T follicular helper cell (primary cell): ENCODE results near the gene NOC2L.
A peak's percentile ranks its signal among the peaks of the same experiment; 100 is the strongest.

Experiments used
- DNase-seq: peaks from one replicate; pipeline ENCODE4 v3.0.0-alpha.2; 2020; ENCODE audit warnings: low read depth

The NOC2L gene

DNA sequence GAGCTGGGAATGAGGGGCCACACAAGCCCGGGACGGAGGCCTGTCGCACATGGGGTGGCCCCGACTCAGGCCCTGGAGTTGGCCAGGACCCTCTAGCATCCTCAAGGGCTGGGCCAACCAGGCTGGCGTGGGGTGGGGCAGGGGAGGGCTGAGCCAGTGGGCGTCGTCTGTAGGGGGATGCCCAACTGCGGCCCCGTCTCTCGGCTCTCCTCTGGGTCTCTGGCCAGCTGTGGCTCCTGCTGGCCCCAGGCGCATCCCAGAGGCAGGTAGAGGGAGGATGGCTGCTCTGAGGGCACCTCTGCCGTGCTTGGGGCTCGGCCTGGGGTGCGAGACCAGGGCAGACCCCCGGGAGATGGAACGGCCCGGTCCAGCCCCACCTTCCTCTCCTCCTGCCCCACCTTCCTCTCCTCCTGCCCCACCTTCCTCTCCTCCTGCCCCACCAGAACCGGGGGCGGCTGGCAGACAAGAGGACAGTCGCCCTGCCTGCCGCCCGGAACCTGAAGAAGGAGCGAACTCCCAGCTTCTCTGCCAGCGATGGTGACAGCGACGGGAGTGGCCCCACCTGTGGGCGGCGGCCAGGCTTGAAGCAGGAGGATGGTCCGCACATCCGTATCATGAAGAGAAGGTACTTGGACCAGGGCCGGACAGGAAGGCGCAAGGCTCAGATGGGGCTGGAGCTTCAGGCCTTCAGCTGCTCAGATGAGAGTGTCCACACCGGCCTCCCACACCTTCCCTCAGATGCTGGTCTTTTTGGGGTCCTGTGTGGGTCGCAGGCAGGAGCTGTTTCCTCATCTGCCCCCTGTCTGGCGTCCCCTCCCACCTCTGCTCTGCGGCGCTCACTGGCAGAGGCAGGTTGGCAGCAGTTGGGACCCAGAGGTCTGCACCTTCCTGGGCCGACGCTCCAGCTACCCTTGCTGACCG is 29.1 kb downstream of the NOC2L start:
- DNase-seq = no peak

DNA sequence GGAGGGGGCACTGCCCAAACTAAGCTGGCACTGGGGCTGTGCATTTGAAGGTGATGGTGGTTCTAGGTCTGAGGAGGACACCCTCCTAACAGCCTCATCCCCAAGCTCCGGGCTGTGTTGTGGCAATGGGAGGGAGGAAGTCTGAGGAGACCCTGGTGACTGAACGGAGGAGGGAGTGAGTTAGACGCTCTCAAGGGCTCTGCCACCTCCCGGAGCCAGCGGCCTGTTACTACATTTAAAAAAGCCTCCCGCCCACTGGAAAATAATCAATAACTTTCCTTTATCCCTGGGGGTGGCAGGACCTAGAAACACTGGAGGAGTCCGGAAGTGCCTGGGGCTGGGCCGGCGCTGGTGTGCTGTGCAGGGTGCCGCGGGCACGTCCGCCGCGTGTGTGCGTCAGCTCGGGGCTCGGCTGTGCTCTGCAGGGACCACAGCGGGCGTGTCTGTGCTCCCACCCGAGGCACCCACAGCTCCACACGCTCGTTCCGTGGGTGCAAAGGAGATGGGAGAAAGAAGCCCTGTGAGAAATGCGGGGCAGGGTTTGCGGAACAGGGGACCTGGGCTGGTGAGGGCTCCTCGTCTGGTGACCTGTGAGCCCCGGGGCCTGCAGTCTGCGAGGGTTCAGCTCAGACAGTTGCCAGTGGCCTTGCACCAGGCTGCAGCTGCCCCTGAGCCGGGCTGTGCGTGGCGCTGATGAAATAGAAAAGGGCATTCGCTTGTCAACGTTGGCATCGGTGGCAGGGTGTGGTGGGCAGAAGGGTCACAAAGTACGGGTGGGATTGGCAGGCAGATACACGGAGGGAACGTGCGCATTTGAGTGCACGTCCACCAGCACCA is 30.0 kb downstream of the NOC2L start:
- no peak for DNase-seq

DNA sequence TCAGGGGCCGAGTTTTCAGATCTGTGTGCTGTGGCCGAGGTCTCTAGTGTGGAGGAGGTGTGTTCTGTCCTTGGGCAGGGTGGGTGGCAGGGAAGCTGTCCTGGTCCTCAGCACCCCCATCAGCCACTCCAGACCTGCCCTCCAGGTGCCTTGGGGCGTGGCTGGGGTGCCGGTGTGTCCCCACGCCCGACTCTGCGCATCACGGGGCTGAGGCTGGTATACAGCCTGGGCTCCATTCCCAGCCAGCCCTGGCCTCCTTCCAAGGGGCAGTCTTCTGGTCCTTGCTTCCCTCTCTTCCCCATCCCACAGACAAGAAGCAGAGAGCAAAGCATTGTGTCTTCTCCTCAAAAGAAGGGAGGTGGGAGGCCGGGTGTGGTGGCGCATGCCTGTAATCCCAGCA is 31.3 kb downstream of the NOC2L start:
- no peak for DNase-seq

DNA sequence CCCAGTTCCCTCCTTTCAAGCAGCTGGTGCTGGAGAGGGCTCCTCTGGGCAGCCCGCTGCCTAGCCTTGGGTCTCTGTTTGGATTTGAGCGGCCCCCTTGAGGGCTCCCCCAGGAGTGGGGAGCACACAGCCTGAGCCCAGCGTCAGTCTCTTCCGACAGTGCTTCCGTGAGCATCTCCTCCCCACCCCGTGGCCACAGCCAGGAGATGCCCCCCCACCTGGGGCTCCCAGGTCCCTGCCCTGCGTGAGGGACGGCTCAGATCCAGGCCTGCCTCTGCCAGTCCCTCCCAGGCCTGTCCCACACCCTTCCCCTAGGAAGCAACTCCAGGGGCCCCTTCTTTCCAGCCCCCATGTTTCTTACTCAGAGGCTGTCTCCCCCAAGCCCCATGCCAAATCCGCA is 31.8 kb downstream of the NOC2L start:
- no peak for DNase-seq

DNA sequence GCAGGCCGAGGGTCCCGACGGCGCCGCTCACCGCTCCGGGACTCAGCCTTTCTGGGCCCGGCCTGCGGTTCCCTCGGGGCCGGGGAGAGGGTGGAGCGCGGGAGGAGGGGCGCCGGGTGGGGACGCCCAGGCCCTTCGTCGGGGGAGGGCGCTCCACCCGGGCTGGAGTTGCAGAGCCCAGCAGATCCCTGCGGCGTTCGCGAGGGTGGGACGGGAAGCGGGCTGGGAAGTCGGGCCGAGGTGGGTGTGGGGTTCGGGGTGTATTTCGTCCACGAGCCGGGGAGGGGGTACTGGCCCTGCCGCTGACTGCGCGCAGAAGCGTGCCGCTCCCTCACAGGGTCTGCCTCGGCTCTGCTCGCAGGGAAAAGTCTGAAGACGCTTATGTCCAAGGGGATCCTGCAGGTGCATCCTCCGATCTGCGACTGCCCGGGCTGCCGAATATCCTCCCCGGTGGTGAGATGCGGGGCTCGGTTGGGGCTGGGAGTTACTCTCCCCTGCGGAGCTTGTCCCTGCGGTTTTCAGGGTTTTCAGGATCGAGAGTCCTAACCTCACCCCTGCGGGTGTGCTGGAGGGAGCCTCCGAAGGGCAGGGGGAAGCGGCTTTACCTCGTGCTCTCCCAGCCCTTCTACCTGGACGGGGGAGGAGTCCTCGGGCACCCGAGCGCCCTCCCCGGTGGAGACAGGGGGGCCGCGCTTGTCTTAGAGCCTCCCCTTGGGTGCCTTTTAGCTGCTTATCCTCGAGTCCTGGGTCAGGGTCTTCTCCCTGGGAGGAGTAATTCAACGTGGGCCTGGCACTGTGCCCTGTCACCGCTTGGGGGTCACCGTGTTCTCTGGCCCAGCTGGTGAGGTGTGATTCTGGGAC is 33.3 kb downstream of the NOC2L start:
- DNase-seq = no peak

DNA sequence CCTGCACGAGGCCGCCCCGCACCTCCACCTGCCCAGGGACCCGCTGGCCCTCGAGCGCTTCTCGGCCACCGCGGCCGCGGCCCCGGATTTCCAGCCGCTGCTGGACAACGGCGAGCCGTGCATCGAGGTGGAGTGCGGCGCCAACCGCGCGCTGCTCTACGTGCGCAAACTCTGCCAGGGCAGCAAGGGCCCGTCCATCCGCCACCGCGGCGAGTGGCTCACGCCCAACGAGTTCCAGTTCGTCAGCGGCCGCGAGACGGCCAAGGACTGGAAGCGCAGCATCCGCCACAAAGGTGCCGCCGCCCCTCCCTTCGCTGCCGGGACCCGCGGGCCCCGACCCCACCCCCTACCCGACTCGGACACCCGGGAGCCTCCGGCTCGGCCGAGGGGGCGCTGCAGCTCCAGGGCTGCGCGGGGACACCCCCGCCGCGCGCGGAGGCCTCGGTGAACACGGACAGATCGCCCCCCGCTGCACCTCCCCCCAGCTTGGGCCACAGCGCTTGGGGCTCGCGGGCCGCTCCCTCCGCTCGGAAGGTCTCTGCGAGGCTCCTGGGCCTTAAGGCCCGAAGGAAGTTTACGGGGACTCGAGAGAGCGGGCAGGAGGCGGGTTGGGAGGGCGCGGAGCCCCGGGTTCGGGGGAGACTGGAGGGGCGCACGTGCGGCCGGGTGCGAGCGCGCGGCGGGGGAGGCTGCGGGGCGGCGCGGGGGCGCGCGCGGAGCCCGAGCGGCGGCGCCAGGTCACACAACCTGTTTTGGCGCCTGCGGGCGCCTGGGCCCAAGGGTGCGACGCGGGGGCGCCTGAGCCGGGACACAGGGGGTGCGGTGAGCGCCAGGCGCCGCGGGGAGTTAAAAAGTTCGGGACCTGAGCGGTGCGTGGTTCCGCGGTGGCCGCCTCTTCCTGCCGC is 34.1 kb downstream of the NOC2L start:
- no peak for DNase-seq

DNA sequence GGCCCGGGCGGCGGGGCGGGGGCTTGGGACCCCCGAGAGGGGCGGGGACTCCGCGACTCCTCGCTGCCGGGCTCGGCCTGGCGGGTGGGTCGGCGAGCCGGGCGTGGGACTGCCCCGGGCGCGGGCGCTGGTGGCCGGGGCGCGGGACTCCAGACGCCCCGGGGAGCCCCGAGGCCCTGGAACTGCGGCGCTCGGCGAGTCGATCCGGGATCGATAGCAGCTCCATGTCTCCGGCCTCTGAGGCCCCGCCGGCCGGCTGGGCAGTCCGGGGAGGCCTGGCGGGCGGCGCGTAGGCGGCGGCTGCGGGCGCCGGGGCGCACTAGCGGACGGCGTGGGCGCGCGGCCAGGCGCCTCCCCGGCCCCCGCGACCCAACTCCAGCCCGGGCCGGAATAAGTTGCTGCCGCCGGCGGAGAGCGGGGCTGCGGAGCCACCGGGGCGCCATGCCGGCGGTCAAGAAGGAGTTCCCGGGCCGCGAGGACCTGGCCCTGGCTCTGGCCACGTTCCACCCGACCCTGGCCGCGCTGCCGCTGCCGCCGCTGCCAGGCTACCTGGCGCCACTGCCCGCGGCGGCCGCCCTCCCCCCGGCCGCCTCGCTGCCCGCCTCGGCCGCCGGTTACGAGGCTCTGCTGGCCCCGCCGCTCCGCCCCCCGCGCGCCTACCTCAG is 34.9 kb downstream of the NOC2L start:
- no peak for DNase-seq

DNA sequence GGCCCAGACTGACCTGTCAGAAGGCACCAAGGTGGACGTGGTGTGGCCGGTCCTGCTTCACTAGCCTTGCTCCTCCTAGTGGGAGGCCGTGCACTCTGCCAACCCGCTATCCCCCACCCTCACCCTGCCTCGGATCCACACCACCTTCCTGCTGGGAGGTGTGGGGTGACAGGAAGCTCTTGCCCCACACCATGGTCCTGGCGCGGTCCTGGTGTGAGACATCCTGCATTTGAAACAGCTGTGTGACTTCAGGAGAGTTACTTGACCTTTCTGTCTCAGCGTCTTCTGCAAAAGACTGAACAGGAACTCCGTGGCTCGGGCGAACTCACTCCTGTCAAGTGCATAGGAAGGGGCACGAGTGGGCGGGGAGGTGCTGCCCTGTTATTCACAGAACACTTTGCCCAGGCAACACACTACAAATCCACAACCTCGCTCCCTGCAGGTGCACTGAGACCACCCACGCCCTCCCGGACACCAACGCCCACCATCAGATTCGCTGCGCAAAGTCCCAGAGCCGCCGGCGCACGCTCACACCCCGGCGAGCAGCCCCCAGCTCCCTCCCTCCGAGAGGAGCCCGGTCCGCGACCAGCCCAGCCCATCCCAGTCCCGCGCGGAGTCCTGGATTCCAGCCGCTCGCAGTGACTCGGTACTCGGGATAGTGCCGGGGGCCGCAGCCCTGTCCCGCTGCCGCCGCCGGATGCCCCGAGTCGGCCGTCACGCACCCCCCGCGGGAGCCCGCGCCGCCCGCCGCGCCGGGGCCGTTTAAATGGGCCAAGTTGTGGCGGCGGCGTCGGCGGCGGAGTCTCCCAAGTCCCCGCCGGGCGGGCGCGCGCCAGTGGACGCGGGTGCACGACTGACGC is 35.7 kb downstream of the NOC2L start, which contains the start of gene SAMD11:
Gene SAMD11, plus strand, starts transcription at position 793 of the 860 bp plus-strand sequence. CDS start 509 bp downstream, outside the sequence.
- DNase-seq = peak; percentile 47

DNA sequence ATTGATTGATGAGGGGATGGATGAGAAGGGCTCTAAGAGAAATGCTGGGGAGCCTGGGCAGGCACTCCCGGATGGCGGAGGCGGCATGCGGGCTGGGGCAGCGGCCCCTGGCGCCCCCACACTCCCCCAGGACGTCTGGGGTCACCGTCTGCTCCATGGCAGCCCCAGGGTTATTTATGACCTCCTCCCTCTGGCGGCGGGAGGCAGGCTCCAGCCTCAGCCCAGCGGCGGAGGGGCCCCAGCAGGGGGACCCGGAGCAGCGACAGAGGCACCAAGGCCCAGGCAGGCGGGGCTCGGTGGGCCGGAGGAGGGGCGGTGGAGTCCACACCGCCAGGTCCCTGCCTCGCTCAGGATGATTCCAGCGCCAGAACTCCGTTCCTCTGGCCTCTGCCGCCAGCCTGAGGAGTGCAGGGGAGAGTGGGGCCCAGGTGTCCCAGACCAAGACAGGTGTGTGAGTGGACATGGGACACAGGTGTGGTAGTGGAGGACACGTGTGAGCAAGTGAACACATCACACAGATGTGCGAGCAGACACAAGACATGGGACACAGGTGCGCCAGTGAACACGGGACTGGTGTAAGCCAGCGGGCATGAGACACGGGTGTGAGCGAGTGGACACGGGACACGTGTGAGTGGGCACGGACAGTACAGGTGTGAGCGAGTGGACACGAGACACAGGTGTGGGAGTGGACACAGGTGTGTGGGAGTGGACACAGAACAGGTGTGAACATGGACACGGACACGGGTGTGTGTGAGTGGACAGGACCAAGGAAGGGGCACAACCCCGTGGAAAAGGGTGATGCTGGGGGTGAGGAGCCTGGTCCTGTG is 37.8 kb downstream of the NOC2L start:
- no peak for DNase-seq

DNA sequence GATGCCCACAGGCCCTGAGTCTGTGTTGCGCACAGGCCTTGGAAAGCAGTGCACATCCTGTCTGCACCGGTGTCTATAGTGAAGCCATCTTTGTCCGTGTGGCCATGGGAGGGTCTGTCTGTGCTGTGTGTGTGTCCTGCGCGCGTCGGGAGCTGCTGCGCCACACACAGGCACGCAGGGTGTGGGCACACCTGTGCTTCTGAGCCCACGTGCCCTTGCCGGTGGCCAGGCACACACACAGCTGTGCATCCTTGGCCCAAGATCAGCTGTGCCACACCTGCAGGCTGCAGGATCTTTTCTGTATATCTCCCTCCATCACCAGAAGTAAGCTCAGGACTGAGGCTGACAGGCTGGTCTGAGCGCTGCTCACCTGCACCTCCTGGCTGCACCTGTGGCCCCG is 38.5 kb downstream of the NOC2L start:
- DNase-seq = no peak

DNA sequence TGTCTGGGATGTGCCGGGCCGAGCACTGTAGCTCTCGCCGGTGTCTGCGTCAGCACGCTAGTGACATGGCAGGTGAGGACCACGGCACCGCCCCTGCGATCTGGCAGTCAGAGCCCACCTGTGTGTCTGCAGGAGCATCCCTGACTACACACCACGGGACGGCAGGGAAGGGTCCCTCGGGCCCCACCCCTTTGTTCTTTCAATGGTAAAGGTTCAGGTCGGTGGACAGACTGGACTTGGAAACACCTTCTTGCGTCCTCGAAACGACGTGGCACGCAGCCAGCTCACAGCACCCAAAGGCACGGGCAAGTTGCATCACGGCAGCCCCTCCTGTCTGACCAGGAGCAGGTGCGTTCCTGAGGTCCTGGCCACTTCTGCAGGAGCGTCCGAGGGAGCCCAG is 39.0 kb downstream of the NOC2L start:
- no peak for DNase-seq

DNA sequence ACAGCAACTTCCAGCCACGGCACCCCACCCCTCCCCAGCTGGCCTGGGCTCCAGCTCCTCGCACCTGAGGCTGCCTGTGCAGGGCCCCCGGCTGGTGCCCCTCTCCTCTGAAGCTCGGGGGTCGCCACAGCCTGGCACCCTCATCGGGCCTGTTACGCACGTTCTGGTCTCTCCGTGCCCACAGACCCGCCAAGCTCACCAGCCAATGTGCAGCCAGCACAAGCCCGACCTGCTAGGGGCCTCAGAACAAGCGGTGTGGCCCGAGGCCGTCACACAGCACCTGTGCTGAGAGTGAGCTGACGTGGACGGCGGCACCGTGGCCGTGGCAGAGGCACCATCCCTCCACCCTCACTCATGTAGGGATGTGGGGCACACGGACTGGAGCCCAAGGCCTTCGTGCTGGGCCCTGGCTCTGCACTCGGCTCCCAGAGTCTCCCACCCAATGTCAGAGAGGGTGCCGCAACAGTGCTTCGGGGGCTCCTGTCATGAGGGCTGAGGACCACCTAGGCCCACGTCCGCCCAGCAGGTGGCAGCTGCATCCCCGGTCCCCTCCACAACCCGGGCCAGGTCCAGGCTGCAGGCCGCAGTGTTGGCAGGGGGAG is 39.7 kb downstream of the NOC2L start:
- DNase-seq = no peak

DNA sequence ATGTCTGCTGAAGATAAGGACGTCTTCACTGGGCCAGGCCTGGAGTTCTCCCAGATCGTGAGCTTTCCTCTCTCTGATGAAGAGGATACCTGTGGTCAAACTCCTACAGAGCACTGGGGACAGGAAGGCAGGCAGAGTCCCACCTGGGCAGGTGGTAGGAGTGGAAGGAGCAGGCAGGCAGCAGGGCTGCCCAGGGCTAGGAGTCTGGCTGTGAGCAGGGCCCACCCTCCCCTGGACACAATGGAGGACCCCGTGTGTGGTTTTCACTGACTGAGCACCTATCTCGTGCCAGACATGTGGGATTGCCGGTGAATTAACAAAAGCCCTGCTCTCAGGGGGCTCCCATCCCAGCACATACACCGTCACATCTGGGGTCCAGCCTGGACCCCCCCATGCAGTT is 40.2 kb downstream of the NOC2L start:
- no peak for DNase-seq

DNA sequence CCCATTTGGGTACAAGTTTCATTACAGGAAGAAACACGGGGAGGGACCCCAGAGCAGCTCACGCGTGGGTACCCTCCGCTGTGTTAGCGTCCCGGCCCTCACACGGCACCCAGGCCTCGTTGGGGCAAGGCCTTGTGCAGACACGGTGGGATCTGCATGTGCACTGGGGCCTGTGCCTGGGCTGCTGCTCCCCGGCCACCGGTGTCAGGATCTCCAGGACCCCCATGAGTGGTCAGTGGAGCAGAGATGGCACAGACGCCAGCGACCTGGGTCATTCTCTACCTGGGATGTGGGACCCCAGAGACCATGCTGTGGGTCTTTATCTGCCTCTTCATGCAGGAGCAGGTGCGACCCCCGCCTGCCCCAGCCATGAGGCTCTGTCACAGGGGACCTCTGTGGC is 40.7 kb downstream of the NOC2L start:
- DNase-seq = no peak

DNA sequence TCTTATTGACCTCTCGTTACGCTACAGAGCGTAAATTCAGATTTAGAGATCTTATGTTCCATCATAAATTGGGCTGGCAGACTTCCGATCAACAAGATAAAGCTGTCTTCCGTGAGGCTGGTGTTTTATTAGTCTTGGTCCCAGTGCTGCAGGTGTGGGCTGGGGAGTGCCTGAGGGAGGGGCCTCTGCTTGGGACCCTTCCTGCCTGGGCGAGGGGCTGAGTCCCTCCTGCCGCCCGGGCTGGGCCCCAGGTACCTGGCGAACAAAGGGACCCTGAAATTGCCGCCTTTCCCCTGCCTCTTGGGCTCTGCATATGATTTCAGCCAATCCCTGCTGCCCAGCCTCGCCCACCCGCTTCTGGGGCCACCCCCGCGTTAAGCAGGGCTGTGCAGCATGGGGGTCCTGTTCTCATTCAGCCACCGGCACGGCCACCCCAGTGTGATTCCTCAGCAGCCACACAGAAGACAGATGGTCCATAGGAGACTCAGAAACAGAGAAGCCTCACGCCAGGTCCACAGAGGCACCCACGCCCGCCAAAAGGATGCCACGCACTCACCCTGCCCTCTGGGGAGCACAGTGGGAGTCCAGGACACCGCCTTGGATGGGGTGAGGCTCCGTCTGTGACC is 41.5 kb downstream of the NOC2L start:
- DNase-seq = no peak

DNA sequence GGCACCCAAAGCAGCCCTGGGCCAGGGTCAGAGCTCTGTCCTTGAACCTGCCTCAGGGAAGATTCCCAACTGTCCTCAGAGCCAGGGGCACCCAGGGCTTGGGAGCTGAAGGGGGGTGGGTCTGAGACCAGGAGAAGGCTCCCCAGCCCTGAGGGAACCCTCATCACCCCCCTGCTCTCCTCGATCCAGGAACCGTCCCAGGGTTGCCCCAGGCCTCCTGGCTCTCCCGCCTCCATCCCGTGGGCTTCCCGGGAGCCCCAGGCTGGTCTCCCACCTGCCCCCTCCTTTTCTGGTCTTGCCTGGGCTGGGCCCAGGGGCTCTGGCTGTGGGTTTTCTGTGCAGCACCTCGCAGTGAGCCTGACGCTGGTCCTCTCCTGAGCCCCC is 42.0 kb downstream of the NOC2L start:
- no peak for DNase-seq
